Midbrain (tissue), 1 donor: Measurements from ENCODE around the gene FOXO6.

Experiments
- DNase-seq: peaks from one replicate; lab custom pipeline; 2025; lab: John Stamatoyannopoulos, UW

FOXO6 gene

GRCh38 chr1:41360786-41361494 is at the start of gene FOXO6:
Gene FOXO6, plus strand, starts transcription at chr1:41361434.
- DNase-seq = peak; percentile 98

DNA sequence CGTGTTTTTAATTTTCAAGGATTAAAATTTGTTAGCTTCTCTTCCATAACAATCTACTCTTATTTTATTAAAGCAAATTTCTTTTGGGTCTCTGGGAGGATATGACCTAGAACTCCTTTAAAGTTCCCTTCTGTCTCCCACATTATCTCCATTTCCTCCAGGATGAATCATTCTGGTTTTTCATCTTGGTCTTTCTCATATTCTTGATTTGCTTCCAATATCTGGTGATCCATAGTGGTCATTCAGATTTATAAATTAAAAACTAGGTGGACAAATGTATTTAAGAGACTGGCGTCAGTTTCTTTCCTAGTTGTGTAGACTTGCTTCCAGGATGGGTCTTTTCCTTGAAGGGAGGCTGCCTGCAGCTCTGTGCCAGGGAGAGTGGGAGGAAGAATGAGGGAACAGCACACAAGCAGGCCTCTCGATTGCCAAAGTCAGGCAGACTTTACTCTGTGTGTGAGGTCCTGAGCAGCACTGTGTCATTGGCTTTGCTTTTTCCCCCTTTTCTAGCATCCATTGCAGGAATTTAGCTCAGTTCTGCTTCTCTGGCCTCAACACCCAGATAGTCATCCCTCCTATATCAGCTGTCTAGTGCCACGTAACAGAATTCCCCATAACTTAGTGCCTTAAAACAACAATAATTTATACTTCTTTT is 48.1 kb upstream of the FOXO6 start:
- no peak for DNase-seq

- DNase-seq = no peak
Measured at GRCh38 chr1:41313661-41314131, 47.5 kb upstream of the FOXO6 start.

- no peak for DNase-seq
Measured at GRCh38 chr1:41314376-41315145, 46.7 kb upstream of the FOXO6 start.

DNA sequence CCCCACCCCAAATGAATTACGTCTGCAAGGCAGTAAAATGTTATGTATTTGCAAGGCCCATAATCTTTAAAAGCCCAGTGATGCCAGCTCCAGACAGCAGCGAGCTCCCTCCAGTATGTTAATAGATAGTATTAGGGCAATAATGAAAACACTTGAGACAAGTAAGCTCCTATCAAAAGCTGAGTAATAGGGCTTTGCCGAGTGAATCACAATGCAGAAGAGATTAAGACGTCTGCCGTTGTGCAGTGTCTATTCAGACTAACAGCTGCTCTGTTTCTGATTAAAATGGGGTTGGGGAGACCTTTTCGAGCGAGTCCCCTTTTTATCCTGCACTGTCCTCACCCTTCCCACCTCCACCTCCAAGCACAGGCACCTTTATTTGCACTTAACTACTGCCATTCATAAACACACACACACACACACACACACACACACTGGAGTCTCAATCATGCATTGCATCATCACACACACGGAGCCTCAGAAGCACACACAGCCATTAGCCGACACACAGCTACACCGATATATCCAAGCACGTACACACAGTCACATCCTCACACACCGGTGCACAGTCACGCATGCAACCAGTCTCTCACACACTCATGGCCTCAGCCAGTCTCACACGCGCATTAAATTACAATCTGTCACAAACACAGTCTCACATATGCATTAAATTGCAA is 46.0 kb upstream of the FOXO6 start:
- no peak for DNase-seq

DNA sequence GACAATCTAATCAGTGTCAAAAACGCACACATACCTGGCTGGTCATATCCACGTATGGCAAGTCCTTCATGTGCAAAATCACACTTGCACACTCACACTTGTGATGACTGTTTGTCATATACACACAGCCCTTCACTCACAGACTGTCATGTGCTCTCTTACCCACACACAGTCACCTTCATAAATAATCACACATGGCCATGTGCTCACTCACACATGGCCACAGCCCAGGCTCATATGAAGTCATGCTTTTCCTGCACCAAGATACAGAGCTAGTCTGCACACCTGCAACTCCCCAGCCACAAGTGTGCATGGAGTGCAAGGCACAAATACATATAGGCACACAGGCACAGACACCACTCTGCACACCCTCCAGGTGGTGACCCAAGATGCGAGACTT is 45.4 kb upstream of the FOXO6 start:
- no peak for DNase-seq

GRCh38 chr1:41317361-41317760 is 43.9 kb upstream of the FOXO6 start:
- DNase-seq = no peak

DNA sequence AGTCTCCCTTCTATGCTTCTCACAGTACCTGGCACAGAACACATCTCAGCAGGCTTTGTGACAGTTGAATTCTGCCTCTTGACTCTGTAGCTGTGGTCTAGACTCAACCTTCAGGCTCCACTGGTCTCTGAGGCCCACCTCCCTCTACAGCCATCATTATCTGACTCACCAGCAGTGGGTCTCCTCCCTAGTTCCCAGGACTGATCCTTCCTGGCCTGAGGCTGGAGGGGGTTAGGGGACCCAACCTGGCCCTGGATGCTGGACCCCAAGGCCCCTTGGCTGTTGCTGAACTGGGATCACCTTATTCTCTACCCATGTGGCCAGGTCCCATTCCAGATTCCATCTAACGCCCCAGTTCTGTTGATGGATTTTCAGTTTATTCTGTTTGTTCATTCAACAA is 43.1 kb upstream of the FOXO6 start:
- DNase-seq = no peak

DNA sequence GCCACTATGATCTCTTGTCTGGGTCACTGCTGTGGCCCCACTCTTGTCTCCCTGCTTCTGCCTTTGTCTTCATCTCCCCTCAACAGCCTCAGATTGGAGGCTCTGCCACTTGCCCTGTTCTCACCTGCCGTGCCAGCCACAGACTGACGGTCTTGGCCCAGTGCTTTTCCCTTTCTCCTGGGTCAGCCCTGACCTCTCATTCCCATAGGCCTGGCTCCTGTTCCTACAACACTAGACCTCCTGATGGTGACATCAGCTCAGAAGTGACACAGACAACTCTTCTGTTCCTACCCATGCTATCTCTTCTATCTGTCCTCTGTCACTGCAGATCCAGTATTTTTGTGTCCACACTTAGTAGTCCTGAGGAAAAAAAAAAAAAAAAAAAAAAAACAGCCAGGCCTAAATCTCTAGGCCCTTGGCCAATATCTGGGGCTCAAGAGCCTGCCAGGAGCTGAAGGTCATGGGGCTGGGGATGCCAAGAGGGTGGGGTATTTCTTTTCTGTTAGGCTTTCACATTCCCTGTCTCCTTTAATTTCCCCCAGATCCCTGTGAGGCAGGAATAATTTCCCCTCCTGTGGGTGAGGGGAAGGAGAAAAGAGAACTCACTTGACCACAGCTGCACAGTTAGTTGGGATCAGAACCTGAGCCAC is 42.0 kb upstream of the FOXO6 start:
- no peak for DNase-seq

DNA sequence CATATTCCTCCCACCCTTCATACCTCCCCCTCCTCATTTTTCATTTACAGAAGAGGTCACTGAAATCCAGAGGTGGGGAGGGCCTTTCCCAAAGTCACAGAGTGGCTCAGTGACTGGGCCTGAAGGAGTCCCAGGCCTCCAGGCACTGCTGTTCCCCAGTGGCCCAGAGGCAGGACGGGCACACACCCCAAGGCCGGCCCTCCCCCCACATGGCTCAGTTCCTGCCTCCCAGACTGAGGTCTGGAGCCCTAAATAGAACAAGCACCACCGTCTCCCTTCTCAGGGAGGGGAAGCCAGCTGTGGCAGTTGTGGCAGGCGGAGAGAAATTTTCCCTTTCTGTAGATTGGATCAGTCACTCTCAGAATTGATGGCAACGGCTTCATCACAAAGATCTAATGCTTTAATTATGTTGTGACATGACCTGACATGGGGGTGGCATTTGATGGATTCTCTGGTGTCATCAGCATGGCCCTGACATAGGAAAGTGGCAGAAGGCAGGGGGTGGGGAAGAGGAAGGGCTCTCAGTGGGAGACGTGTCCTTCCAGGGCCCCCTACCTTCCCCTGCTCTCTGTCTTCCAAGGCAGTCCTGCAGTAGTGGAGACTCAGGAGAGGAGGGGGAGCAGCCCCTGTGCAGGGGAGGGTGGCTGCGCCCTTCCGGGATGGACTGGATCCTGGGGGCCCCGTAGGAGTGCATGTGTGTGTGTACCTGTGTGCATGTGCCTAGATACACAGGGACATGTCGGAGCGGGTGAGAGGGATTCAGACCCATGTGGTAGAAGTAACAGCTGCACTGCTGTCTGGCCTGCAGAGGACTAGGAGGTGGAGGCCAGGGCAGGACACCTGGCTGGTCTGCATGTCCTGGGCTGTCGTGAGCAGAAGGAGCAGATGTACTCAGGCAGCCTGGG is 41.2 kb upstream of the FOXO6 start:
- DNase-seq = no peak

- no peak for DNase-seq
Measured at GRCh38 chr1:41320895-41321676, 40.1 kb upstream of the FOXO6 start.

GRCh38 chr1:41322101-41322661 is 39.1 kb upstream of the FOXO6 start:
- no peak for DNase-seq

DNA sequence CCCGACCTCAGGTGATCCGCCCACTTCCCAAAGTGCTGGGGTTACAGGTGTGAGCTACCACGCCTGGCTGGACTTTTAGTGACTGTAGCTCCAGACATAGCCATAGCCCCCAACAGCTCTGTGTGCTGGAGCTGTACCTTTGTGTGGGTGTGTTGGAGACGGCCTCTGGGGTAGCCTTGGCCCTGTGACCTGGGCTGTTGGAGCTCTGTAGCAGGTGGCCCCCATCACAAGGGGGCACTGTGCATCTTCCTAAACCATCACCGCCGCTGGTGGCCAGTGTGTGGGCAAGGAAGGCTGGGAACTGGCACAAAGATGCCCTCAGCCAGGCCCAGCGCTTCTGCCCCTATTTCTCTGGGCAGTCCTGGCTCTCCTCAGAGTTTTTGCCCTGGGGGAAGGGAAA is 38.4 kb upstream of the FOXO6 start:
- peak; percentile 60 for DNase-seq

GRCh38 chr1:41323243-41323642 is 38.0 kb upstream of the FOXO6 start:
- no peak for DNase-seq

- no peak for DNase-seq
Measured at GRCh38 chr1:41325801-41326200, 35.4 kb upstream of the FOXO6 start.

GRCh38 chr1:41327383-41327999 is 33.7 kb upstream of the FOXO6 start:
- no peak for DNase-seq

GRCh38 chr1:41328001-41328615 is 33.1 kb upstream of the FOXO6 start:
- no peak for DNase-seq

GRCh38 chr1:41328780-41329640 is 32.2 kb upstream of the FOXO6 start:
- DNase-seq = no peak
